Lung (tissue), 12 donors: ENCODE results near the gene ATP11A. TPM values are rescaled to one million over a fixed set of nuclear protein-coding genes. Genes with fewer than 3 reads are reported as not detected.

ENCODE experiments used
- ATAC-seq: fragments of 200-7000 bp; cut with Tn5 transposase; one replicate; pipeline ENCODE4 v1.9.1; 2020; ENCODE audit warnings: moderate number of reproducible peaks; ENCODE audit not compliant: insufficient read depth, low FRiP score
- DNase-seq, 3 donors: peaks; one replicate each; pipeline ENCODE4 v3.0.0-alpha.2; 2013 to 2017
- H3K27ac ChIP-seq, 2 donors: one replicate each; pipeline ENCODE4 v1.5.1; 2013; ENCODE audit warnings: mild to moderate bottlenecking in 2 of 2, moderate library complexity in 2 of 2, control low read depth in 1 of 2, inconsistent platforms in 1 of 2, low read depth in 1 of 2, low read length in 1 of 2
- H3K27me3 ChIP-seq, 3 donors: one replicate each; pipeline ENCODE4 v1.5.1; 2013; ENCODE audit warnings: low read length in 2 of 3; ENCODE audit not compliant: control insufficient read depth in 3 of 3, insufficient read depth in 3 of 3
- H3K36me3 ChIP-seq, 4 donors: one replicate each; pipeline ENCODE4 v1.5.1; 2013; ENCODE audit warnings: low read length in 4 of 4, mild to moderate bottlenecking in 1 of 4, moderate library complexity in 1 of 4; ENCODE audit not compliant: control insufficient read depth in 4 of 4, insufficient read depth in 4 of 4
- H3K4me1 ChIP-seq, 5 donors: one replicate each; pipeline ENCODE4 v1.5.1; 2013; ENCODE audit warnings: low read length in 5 of 5, mild to moderate bottlenecking in 2 of 5, moderate library complexity in 1 of 5; ENCODE audit not compliant: control insufficient read depth in 5 of 5, insufficient read depth in 5 of 5
- H3K4me3 ChIP-seq: one replicate; pipeline ENCODE4 v1.5.1; 2013; ENCODE audit warnings: mild to moderate bottlenecking, control low read depth, moderate library complexity
- H3K9ac ChIP-seq, 2 donors: one replicate each; pipeline ENCODE4 v1.5.1; 2013; ENCODE audit warnings: low read length in 2 of 2, control low read depth in 1 of 2; ENCODE audit not compliant: insufficient read depth in 1 of 2
- H3K9me3 ChIP-seq, 4 donors: one replicate each; pipeline ENCODE4 v1.5.1; 2013; ENCODE audit warnings: low read length in 3 of 4, mild to moderate bottlenecking in 1 of 4, moderate library complexity in 1 of 4; ENCODE audit not compliant: control insufficient read depth in 4 of 4, insufficient read depth in 3 of 4
- CTCF ChIP-seq: IDR thresholded peaks from 2 replicates; pipeline ENCODE4 v1.5.1; 2012; ENCODE audit warnings: mild to moderate bottlenecking; ENCODE audit errors: control extremely low read depth, extremely low read depth
- WGBS, 2 donors: extraction: QIAGEN DNeasy Blood & Tissue Kit; methylation state at CpG; one replicate each; pipeline ENCODE4 v1.1.7; 2013; 5-methylcytosine and 5-hydroxymethylcytosine counted together
- polyA plus RNA-seq, 2 donors: library from polyadenylated mRNA; stranded (reverse); fragments of 200-250 nt; gene quantifications; one replicate each; pipeline ENCODE4 v1.2.1, GENCODE V29; 2013
- total RNA-seq, 2 donors: library from RNA; depleted of rRNA in 1 of 2; stranded (reverse); fragments of >200 nt in 1 of 2; gene quantifications; one replicate each; pipeline ENCODE4 v1.2.1, GENCODE V29; 2014 to 2021
- donor health status: control.
- donor health status: control.
- donor health status: Bipolar disorder and iron deficiency.
- donor health status: healthy.
- donor health status: DM: yes; HTN: yes; CAD: no.

The ATP11A gene
- total and polyA plus RNA-seq, 4 donors, result 46.3 to 317 (median 162) TPM

DNA sequence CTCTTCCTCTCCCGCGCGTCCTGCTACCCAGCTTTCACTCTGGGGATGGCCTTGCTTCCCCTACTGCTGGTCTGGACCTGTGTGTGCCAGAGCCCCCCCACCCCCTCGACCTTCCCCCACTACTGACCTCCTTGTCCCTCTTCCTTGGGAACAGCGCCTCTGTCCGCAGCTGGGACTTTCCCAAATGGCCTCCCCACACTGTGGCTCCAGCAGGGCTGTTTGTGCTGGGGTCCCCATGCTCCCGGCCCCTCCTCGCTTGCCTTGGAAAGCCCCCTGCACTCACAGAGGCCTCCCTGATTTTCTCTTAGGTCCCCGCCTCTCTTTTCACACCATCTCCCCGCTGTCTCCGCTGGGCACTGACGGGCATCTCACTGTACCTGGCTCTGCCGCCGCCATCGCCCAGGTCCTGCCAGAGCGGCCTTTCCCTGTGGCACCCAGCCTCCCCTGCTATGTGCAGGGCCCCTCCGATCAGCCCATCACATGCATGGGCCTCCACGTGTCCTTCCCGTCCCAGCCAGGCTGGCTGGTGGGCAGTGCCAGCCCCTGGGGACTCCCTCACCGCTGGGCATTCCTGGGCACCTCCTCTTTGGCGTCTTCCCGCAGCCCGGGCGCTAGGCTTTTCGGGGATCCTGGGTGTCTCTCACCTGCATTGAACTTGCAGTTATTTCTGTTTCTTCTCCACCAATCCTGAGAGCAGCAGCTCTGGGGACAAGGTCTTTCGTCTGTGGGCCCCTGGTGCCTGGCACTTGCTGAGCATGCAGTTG, 118.7 kb downstream of the ATP11A start:
- Histone ChIP-seq H3K27me3 (no peaks in the 10 kb centered on the region), H3K9me3 (peaks cover 0 to 4% (median under 1%) of the 10 kb centered on the region in 4 donors), H3K9ac (no peak overlapping the region), H3K4me3 (no peak overlapping the region), H3K4me1 (no peaks in the 10 kb centered on the region), H3K36me3 (peaks cover 0 to 38% (median 4%) of the 10 kb centered on the region in 4 donors), H3K27ac (no peak overlapping the region)
- DNase-seq, result no peak
- no peak for TF ChIP-seq CTCF
- no peak for ATAC-seq
- 91 to 94% methylated on average over 26 of the region's 26 CpGs for WGBS, 2 donors

GRCh38 chr13:112809332-112810315, 119.8 kb downstream of the ATP11A start:
- no peak for TF ChIP-seq CTCF
- peaks cover 0 to 41% (median 4%) of the 10 kb centered on the region in 4 donors for H3K36me3 ChIP-seq
- H3K4me1 ChIP-seq, result peaks cover 0 to 1% (median 0%) of the 10 kb centered on the region in 5 donors
- DNase-seq (no peak), ATAC-seq (no peak)
- H3K27me3 ChIP-seq, result no peaks in the 10 kb centered on the region
- H3K4me3 ChIP-seq, result no peak overlapping the region
- H3K9ac ChIP-seq, result no peak overlapping the region
- peaks cover 0 to 5% (median 2%) of the 10 kb centered on the region in 4 donors for H3K9me3 ChIP-seq
- 92 to 94% methylated on average over 40 of the region's 40 CpGs for WGBS, 2 donors
- no peak overlapping the region for H3K27ac ChIP-seq

- H3K4me1 ChIP-seq, result peaks cover 0 to 4% (median 0%) of the 10 kb centered on the region in 5 donors
- H3K36me3 ChIP-seq, result peaks cover 0 to 48% (median 5%) of the 10 kb centered on the region in 4 donors
- ATAC-seq (no peak), DNase-seq (no peak)
- H3K9me3 ChIP-seq, result peaks cover 0 to 5% (median 3%) of the 10 kb centered on the region in 4 donors
- no peak overlapping the region for H3K9ac ChIP-seq
- H3K27me3 ChIP-seq, result no peaks in the 10 kb centered on the region
- WGBS, 2 donors, result 94 to 95% methylated on average over 14 of the region's 14 CpGs
- H3K4me3 ChIP-seq, result no peak overlapping the region
- H3K27ac ChIP-seq, result no peak overlapping the region
- no peak for TF ChIP-seq CTCF
Observed at GRCh38 chr13:112810608-112811007, 120.8 kb downstream of the ATP11A start.
